Gastrocnemius medialis (tissue), 4 donors: ENCODE measurements around the gene MANF.

Experiments used
- POLR2A ChIP-seq, 2 donors: fragments of 450-650 bp; IDR thresholded peaks; one replicate each; pipeline ENCODE4 v1.6.1; 2017; ENCODE audit warnings: antibody characterized with exemption in 2 of 2, mild to moderate bottlenecking in 2 of 2, moderate library complexity in 2 of 2
- TF ChIP-seq, protein P1 (sequence below), 5 experiments: fragments of 450-650 bp in 3 of 5; fragments of 200-600 bp in 2 of 5; sonication (generic) in 2 of 5; IDR thresholded peaks in 4 of 5; conservative IDR thresholded peaks in 1 of 5; 1 replicate in 4 of 5; 2 replicates in 1 of 5; pipeline ENCODE4 v1.5.1; 2016 to 2019; ENCODE audit warnings: antibody characterized with exemption in 5 of 5, mild to moderate bottlenecking in 3 of 5, moderate library complexity in 3 of 5

DNA sequence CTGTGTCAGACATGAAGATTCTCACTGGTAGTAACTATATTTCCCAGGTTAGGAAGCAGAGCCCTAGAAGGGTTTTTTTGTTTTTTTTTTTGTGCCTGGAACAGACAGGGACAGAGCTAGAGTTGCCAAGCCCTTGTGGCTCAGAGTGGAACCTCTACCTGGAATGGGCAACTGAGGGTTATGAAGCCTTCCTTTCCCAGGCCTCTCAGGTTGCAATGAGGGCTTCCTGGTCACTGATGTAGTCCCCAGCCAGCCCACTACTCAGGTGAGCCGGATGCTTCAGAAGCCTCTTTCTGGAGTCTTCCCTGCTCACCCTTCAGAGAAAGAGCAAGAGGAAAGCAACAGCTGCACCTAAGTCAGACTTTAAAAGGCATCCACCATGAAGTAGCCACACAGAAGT lies 48.8 kb upstream of the MANF start:
- TF ChIP-seq, protein P1, sequence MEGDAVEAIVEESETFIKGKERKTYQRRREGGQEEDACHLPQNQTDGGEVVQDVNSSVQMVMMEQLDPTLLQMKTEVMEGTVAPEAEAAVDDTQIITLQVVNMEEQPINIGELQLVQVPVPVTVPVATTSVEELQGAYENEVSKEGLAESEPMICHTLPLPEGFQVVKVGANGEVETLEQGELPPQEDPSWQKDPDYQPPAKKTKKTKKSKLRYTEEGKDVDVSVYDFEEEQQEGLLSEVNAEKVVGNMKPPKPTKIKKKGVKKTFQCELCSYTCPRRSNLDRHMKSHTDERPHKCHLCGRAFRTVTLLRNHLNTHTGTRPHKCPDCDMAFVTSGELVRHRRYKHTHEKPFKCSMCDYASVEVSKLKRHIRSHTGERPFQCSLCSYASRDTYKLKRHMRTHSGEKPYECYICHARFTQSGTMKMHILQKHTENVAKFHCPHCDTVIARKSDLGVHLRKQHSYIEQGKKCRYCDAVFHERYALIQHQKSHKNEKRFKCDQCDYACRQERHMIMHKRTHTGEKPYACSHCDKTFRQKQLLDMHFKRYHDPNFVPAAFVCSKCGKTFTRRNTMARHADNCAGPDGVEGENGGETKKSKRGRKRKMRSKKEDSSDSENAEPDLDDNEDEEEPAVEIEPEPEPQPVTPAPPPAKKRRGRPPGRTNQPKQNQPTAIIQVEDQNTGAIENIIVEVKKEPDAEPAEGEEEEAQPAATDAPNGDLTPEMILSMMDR (IDR thresholded peaks at IDR 0.05 in 4 of 5, conservative IDR thresholded peaks at IDR 0.05 in 1 of 5): no peak
- no peak for TF ChIP-seq POLR2A (IDR thresholded peaks at IDR 0.05)
